ENCODE measurements around the gene XRCC4.

DNA sequence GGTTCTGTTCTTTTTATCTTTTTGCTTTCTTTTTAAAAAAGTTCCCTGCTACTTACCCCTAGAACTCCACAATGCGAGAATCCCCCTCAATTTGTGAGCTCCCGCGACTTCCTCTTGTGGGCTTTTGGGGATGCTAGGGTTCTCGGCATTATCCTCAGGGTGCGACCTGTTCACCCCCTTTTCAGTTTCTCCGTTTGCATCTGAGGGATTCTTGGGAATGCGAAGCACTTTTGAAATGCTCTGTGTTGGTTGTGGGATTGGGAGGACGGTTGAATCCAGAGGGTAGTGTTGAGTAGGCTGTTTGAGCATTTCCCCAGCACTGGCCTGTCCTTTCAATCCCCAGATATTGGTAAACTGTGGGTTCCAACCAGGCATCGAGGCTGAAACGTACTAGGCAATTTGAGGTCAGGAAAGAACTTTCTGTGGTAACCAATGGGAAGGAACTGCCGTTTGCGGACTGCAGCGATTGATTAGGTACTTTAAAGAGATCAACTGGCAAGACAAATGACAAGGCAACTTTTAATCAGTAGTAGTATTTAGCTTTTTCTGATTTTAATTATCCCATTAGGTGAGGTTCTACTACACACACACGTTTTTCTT is 415 bp downstream of the XRCC4 start:
- no peak for TF ChIP-seq ZNF114 (tag by site-specific recombination; IDR thresholded peaks at IDR 0.05)
- TF ChIP-seq, protein P1, sequence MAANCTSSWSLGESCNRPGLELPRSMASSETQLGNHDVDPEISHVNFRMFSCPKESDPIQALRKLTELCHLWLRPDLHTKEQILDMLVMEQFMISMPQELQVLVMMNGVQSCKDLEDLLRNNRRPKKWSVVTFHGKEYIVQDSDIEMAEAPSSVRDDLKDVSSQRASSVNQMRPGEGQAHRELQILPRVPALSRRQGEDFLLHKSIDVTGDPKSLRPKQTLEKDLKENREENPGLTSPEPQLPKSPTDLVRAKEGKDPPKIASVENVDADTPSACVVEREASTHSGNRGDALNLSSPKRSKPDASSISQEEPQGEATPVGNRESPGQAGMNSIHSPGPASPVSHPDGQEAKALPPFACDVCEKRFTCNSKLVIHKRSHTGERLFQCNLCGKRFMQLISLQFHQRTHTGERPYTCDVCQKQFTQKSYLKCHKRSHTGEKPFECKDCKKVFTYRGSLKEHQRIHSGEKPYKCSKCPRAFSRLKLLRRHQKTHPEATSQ (tag by site-specific recombination; IDR thresholded peaks at IDR 0.05) = no peak
